ENCODE results near the gene MORC2. TPM values are rescaled to one million over a fixed set of nuclear protein-coding genes. Genes with fewer than 3 reads are reported as not detected.

Gene MORC2
- total and polyA plus RNA-seq, 9 of the 15 experiments (the other 6 are each of a cell fraction or from before 2014, with no cell fraction given), result 3.3 to 34.7 (median 16.7) TPM

DNA sequence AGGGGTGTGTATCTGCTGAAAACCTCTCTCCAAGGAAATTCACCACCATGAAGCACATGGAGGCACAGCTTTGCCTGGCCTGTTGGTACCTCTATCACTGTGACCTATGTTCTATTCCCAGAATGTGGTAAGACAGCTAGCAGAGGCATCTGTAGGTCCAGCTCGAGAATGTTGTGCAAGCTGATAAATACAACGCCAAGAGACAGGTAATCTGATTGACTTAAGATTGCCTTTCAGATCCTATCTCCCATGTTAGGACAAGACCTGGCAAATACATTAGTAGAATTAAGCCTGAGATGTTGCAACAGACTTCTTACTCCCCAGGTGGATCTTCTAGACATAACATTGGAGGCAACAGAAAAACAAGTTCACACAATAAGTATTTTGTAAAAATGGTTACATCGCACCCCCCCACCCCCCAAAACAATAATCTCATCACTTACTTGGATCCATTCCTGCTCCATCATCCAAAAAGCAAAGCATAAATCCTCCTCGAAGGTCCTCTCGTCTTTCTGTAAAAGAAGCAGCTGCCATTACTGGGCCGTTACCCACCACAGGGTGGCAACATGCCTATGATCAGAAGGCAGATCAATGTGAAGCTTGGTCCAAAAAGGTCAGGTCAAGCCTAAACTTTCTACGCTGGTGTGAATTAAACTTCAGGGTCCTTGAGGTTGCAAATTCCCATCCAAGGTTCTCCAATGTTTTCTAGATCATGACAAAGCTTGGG is 18.5 kb downstream of the MORC2 start:
- no peak for DNase-seq (ENCODE audit: extremely low read depth in 1 of 4, low spot score in 3 of 4)
- Histone ChIP-seq H3K27me3 (ENCODE audit: control insufficient read depth in 2 of 2, insufficient read depth in 2 of 2, low read length in 2 of 2) (no peaks in the 10 kb centered on the region), H3K9me1 (ENCODE audit: control insufficient read depth, insufficient read depth, low read length) (no peaks in the 10 kb centered on the region), H3K79me2 (ENCODE audit: control insufficient read depth, insufficient read depth, low read length) (no peaks in the 10 kb centered on the region), H3K4me1 (replicated peaks in 1 of 2; ENCODE audit: control insufficient read depth in 2 of 2, insufficient read depth in 2 of 2, low read length in 2 of 2) (no peaks in the 10 kb centered on the region), H3K27ac (ENCODE audit: extremely low read depth, low read depth, low read length) (no peak overlapping the region), H3K9me3 (replicated peaks; ENCODE audit: control insufficient read depth, insufficient read depth, low read depth, low read length) (no peaks in the 10 kb centered on the region), H3K4me2 (ENCODE audit: insufficient read depth, low read length) (no peak overlapping the region), H2AFZ (ENCODE audit: low read depth, low read length) (no peak overlapping the region), H3K4me3 (no peak overlapping the region), H3K36me3 (ENCODE audit: control insufficient read depth, insufficient read depth, low read length) (peaks cover 96% of the 10 kb centered on the region), H3K9ac (ENCODE audit: insufficient read depth in 1 of 2, low read depth in 2 of 2, low read length in 2 of 2) (no peak overlapping the region), H4K20me1 (replicated peaks; ENCODE audit: control insufficient read depth, insufficient read depth, low read length) (no peaks in the 10 kb centered on the region)
- in situ Hi-C loops (cut with MboI), result loop anchor here (5.0 to 10.0 kb wide), 2 partner anchors 137 to 205 kb away; no protein-coding TSS in a partner anchor
- CTCF ChIA-PET (ENCODE audit: low intra/inter-chr PET ratio), result interaction anchor here (0.6 kb wide), 1 partner anchor 282 kb away, joined by 3 read pairs; no protein-coding TSS in a partner anchor
- POLR2A ChIA-PET, result interaction anchor here (0.7 kb wide), 1 partner anchor 198 kb away, joined by 4 read pairs; no protein-coding TSS in a partner anchor
- 89% methylated on average over 7 of the region's 7 CpGs for WGBS (ENCODE audit: insufficient coverage, low coverage, missing lambda C conversion rate)
- FAIRE-seq, result no peak
- intact Hi-C loops (cut with micrococcal nuclease), result loop anchor here (2.0 kb wide), 1 partner anchor 135 kb away; no protein-coding TSS in a partner anchor
- TF ChIP-seq SMARCA4 (IDR thresholded peaks at IDR 0.05) (no peak), HDAC3 (IDR thresholded peaks at IDR 0.05; ENCODE audit: borderline replicate concordance, partially characterized antibody) (no peak), HMGN3 (IDR thresholded peaks at IDR 0.05; ENCODE audit: borderline replicate concordance, extremely low read depth, insufficient read length, low read depth, low read length) (no peak), KDM5B (IDR thresholded peaks at IDR 0.05; ENCODE audit: insufficient replicate concordance, low read depth, low read length) (no peak)
- TF ChIP-seq, protein P1, sequence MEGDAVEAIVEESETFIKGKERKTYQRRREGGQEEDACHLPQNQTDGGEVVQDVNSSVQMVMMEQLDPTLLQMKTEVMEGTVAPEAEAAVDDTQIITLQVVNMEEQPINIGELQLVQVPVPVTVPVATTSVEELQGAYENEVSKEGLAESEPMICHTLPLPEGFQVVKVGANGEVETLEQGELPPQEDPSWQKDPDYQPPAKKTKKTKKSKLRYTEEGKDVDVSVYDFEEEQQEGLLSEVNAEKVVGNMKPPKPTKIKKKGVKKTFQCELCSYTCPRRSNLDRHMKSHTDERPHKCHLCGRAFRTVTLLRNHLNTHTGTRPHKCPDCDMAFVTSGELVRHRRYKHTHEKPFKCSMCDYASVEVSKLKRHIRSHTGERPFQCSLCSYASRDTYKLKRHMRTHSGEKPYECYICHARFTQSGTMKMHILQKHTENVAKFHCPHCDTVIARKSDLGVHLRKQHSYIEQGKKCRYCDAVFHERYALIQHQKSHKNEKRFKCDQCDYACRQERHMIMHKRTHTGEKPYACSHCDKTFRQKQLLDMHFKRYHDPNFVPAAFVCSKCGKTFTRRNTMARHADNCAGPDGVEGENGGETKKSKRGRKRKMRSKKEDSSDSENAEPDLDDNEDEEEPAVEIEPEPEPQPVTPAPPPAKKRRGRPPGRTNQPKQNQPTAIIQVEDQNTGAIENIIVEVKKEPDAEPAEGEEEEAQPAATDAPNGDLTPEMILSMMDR (IDR thresholded peaks at IDR 0.05 in 2 of 3, conservative IDR thresholded peaks at IDR 0.05 in 1 of 3; ENCODE audit: insufficient read depth in 2 of 3, low read depth in 1 of 3, low read length in 3 of 3), result peak in 1 of 3 experiments; percentile 11; a peak in 1 of 6 replicates
- TF ChIP-seq, protein P2, sequence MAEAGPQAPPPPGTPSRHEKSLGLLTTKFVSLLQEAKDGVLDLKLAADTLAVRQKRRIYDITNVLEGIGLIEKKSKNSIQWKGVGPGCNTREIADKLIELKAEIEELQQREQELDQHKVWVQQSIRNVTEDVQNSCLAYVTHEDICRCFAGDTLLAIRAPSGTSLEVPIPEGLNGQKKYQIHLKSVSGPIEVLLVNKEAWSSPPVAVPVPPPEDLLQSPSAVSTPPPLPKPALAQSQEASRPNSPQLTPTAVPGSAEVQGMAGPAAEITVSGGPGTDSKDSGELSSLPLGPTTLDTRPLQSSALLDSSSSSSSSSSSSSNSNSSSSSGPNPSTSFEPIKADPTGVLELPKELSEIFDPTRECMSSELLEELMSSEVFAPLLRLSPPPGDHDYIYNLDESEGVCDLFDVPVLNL (CRISPR knock-in tag; IDR thresholded peaks at IDR 0.05; ENCODE audit: low read depth), result no peak
- ATAC-seq, result no peak
- BruUV-seq (replicated peaks), result no TSS peak

Data from K562 (cell line).